Right renal pelvis (tissue), 4 donors: ENCODE results near the gene RERG. TPM values are rescaled to one million over a fixed set of nuclear protein-coding genes. Genes with fewer than 3 reads are reported as not detected.

Experiments
- DNase-seq, 4 donors: peaks; one replicate each; pipeline ENCODE4 v3.0.0-alpha.2; 2013; ENCODE audit warnings: low read depth in 4 of 4, low spot score in 3 of 4, missing footprints in 1 of 4
- polyA plus RNA-seq, 4 donors: library from polyadenylated mRNA; unstranded; fragments of 120-200 nt; gene quantifications; one replicate each; pipeline ENCODE4 v1.2.1, GENCODE V29; 2013; ENCODE audit not compliant: insufficient read length in 4 of 4

The RERG gene
- polyA plus RNA-seq, 4 donors = 32.8 to 43.2 (median 41.3) TPM

DNA sequence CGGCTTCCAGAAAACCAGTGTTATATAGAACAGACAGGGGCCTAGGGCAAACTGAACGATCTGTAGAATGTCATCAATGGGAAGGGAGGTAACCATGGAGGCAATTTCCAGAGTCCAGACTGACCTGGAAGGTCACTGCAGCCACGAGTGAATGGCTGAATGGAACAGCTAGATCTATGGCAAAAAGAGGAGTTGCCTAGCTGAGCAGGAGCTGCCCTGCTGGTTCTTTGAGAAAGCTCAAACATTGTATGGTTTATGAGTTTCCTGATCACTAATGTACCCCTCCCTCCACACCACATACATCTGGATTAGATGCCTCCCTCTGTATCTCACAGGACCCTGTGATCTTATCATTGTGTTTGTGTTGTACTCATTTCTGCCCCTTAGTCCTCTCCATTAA is 1.0 kb upstream of the RERG start:
- DNase-seq = no peak

- DNase-seq = no peak
These were observed 766 bp downstream of the RERG start for GRCh38 chr12:15220451-15220850.

GRCh38 chr12:15218794-15219193 is 2.4 kb downstream of the RERG start:
- DNase-seq = no peak

DNA sequence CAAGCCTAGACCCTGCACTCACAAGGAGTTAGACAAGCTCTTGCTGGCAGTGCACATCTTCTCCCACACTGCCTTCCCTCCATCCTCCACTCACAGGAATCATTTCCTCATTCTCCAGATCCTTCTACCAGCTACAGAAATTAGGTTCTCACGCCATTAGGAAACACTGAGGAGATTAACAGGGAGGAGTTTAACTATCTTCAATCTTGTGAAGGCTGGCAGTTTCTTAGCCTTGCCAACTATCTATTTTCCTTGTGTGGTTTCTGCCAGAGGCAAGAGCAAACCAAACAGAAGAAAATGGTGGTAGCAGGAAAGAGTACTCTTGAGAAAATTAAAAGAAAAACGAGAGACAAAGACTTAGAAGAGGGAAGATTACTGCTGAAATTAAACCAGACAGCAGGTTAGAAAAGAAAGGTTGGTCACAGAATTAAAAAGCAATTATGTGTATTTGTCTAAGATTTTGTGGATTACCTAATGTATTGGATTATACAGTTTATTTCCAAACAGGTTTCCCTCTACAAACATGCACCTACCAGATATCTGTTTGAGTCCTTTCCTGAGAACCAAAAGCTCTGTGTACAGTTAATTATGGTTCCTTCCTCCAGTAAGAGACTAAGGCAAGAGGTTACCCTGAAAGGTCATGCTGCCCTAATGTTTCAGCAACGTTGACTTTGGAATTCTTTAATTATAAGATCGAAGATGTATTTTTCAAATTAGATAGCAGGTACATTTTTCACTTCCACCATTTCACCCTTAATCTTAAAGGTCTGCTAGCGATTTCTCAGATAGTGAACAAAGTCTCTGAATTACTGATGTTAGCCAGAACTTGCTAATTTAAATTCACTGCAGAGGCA is 5.0 kb downstream of the RERG start:
- DNase-seq = no peak

DNA sequence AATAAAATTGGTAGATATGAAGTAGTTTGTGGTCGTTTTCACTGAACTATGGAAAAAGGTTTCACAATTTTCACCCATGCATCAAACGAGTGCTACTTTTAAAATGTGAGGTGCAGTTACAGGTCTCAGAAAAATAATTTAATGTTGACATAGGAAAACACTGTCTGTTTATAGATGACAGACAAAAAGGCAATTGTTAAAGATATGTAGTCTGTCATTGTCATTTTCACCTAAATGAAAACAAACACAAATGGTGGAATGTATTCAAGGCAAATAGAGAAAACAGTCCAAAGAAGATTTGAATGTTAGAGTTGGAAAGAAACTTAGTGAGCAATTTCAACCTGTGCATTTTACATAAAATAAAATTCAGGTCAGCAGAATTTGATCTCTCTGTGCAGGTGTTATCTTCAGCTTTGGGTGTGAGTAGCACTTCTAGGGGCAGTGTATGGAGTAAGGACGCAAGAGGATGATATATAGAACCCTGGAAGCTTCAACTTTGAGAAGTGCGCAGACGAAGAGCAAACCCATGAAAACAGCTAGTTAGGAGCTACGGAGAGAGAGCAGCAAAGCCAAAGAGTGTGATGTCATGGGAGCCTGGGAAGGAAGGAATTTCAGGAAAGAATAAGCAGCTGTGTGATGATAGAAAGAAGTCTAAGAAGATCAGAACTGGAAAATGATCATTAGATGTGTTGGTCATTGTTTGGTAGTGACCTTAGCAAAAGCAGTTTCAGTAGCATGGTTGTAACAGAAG is 6.2 kb downstream of the RERG start:
- no peak for DNase-seq

GRCh38 chr12:15212930-15213329 is 8.3 kb downstream of the RERG start:
- DNase-seq = no peak

- DNase-seq = no peak
These were observed 11.4 kb downstream of the RERG start for GRCh38 chr12:15209782-15210181.

- no peak for DNase-seq
These were observed 12.2 kb downstream of the RERG start for GRCh38 chr12:15208871-15209656.

GRCh38 chr12:15208140-15208539 is 13.1 kb downstream of the RERG start:
- no peak for DNase-seq

DNA sequence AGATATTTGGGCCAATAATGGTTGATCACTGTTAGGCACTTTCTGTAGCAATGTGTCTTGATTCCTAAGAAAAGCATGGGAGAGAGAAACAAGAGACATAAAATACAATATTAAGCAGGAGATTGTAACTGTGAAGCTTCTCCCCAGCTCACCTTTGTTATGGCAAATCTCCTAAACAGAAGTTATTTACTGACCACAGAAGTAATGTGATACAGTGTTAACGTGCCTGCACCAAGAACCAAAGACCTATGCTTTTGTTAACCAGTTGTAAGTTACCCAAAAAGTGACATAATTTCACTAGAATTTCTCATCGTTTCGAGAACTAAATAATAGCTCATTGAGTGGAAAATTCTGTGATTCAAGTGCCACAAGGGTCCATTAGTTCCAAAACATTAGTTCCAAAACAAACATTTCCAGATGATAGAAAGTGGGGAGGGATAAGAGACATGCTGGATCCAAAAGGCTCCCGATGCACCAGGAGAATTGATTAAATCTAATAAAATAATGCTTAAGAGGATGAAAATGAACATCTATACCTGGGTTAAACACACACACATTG is 14.3 kb downstream of the RERG start:
- DNase-seq = no peak

DNA sequence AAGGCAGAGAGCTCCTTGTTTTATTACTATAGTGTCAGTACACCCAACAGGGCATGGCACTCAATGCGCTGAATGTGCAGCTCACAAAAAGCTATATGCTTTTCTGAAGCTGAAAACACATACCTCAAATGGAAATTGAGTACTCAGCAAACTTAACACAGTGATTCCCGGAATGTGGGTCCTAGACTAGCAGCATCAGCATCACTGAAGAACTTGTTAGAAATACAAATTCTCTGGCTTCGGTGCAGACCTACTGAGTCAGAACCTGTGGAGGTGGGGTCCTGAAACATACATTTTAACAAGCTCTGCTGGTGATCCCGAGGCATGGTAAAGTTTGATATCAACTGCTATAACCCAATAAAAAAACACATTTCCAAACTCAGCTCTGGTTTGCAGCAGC is 14.9 kb downstream of the RERG start:
- no peak for DNase-seq

- no peak for DNase-seq
These were observed 15.7 kb downstream of the RERG start for GRCh38 chr12:15205341-15206010.

DNA sequence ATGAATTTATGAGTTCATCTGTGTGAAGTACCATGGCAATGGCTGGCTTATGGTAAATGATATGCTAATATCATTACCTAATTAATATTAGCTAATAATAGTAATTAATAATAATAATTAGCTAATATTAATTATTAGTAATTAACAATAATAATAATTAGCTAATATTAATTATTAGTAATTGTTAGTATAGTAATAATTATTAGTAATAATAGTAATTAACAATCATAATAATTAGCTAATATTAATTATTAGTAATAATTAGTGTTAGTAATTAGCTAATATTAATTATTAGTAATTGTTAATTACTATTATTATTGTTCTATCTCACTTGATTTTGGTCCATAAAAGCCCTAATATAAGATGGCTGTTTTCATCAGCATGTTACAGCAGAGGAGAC is 19.8 kb downstream of the RERG start:
- no peak for DNase-seq

DNA sequence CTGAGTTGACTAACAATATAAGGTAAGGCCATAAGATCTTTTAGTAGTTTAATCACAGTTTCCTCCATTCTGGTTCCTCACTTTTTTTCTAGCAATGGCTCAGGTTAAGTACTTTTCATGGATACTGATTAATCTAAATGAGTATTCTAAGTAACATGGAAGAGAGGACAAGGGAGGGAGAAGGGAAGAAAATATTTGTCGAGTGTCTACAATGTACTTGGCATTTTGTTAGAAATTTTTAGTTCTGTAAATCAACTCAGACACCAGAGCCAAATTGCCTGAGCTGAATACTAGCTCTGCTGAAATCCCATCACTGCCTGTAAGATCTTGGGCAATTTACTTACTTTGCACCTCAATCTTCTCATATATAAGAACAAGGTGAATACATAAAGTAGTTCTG is 20.2 kb downstream of the RERG start:
- DNase-seq = no peak

- no peak for DNase-seq
These were observed 20.6 kb downstream of the RERG start for GRCh38 chr12:15200641-15201040.

DNA sequence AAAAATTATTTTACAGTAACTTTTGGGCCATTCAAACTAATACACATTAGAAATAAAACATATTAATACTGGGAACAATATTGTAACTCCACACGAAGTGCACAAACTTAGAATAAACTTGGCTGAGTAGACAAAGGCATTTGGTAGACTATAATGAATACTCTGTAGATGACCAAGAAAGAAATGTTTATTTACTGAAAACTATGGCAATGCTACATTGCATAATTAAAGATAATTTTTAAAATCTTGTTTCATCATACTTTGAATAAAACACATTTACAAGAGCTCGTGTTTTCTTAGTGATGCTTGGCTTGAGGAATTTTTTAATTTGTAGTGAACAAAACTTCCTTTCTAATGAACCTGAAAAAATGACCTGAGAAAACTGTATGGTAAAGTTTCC is 21.3 kb downstream of the RERG start:
- no peak for DNase-seq

DNA sequence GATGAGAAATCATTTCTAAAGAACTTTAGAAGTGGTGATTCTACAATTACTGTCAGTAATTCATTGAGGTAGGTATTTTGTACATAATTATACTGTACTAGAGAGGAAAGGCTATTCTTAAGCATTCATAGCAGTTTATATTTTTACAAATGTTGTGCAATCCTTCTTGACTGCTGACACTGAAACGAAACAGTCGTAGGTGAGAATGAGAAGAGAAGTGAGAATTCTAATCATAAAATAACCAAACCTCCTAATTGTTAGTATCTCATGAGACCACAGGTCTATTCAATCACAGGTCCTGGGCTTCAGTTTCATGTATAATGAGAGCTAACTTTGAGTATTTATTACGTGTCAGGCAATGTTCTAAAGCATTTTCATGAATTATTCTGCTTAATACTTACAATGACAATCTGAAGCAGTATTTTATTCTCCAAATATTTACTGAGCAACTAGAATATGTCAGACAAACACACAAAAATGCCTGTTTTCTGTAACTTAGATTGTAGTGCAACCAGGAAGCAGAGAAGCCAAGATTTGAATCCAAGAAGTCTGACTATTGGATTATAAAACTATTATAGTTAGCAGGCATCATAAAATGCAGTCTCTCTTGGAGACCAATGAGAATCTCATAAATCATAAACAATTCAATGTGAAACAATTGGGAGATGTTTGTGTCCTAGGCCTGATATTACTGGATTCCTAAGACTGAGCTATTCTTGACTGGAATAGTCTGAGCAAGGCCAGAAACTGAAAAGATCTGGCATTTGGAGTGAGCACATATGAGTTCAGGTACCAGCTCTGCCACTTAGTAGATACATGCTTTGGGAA is 24.3 kb downstream of the RERG start:
- no peak for DNase-seq

DNA sequence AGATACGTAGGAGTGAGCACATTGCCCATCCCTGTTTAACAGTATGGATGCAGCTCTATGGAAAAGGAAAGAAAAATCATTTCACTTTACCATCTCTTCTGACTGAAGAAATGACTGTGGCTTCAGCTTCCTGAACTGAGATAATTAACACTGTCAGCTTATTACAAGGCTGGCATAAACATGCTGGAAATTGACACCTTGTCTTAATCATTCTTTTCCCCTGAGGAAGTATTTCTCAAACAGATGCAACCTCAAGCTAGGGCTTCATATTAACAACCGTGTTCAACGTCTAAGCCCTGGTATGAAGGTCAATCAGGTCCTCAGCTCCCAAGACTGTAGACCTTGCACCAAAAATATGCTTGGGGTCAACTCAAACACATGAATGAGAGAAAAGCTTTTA is 25.0 kb downstream of the RERG start:
- no peak for DNase-seq
